ENCODE data around the gene CRYBA2. TPM values are rescaled to one million over a fixed set of nuclear protein-coding genes. Genes with fewer than 3 reads are reported as not detected.

CRYBA2 gene
- total and polyA plus RNA-seq, 2 donors (not counting 3 experiments of a cell fraction or from before 2014, with no cell fraction given): not detected

DNA sequence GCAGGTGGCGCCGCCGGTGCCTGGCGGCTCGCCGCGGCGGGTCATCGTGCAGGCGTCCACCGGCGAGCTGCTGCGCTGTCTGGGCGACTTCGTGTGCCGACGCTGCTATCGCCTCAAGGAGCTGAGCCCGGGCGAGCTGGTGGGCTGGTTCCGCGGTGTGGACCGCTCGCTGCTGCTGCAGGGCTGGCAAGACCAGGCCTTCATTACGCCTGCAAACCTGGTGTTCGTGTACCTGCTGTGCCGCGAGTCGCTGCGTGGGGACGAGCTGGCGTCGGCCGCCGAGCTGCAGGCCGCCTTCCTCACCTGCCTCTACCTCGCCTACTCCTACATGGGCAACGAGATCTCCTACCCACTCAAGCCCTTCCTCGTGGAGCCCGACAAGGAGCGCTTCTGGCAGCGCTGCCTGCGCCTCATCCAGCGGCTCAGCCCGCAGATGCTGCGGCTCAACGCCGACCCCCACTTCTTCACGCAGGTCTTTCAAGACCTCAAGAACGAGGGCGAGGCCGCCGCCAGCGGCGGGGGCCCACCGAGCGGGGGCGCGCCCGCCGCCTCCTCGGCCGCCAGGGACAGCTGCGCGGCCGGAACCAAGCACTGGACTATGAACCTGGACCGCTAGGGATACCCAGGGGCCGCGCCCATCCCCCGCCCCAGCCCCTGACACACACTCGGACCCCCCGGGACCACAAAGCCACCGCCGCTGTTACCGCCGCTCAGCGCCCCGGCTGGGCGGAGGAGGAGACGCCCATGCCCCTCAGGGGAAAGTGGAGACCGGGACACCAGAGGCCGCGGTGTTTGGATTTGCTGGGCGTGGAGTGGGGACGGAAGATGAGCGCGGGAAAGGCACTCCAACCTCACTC is 32.7 kb downstream of the CRYBA2 start:
- DNase-seq (ENCODE audit: low read depth, low spot score) (no peak), FAIRE-seq (no peak)
- no peaks in the 10 kb centered on the region for H3K4me1 ChIP-seq (ENCODE audit: control insufficient read depth, extremely low read depth, insufficient read depth, low read length)
- TF ChIP-seq EZH2 (IDR thresholded peaks at IDR 0.05; ENCODE audit: borderline replicate concordance, low read depth, low read length, severe bottlenecking) (peak; percentile 100), FOS (IDR thresholded peaks at IDR 0.05; ENCODE audit: borderline replicate concordance, insufficient read depth, low read length) (no peak)
- no peaks in the 10 kb centered on the region for H3K9me1 ChIP-seq (replicated peaks; ENCODE audit: control insufficient read depth, extremely low read depth, insufficient read depth, low read length)
- H3K9me3 ChIP-seq (replicated peaks; ENCODE audit: control insufficient read depth, insufficient read depth, low read length): no peaks in the 10 kb centered on the region
- no peak overlapping the region for H3K27ac ChIP-seq (ENCODE audit: insufficient read depth, low read depth, low read length)
- intact Hi-C loops (cut with micrococcal nuclease) (no loop called here), dilution Hi-C loops (cut with MboI; ENCODE audit: extremely low pct_ligation_motif_present, low sequenced_read_pairs) (no loop called here)
- POLR2A ChIA-PET: no interaction called here
- no peaks in the 10 kb centered on the region for H3K79me2 ChIP-seq (ENCODE audit: control insufficient read depth, insufficient read depth, low read length)
- no peak overlapping the region for H3K4me3 ChIP-seq (replicated peaks in 1 of 3; ENCODE audit: insufficient read depth in 1 of 3, low read depth in 1 of 3, low read length in 3 of 3)
- no peak overlapping the region for H3K4me2 ChIP-seq (ENCODE audit: insufficient read depth, low read length)
- H2AFZ ChIP-seq (ENCODE audit: low read depth, low read length): no peak overlapping the region
- no peaks in the 10 kb centered on the region for H3K36me3 ChIP-seq (ENCODE audit: control insufficient read depth in 2 of 2, extremely low read depth in 1 of 2, insufficient read depth in 2 of 2, low read length in 2 of 2)
- peaks cover 53 to 68% of the 10 kb centered on the region in 2 experiments for H3K27me3 ChIP-seq (ENCODE audit: control insufficient read depth in 2 of 2, insufficient read depth in 2 of 2, low read length in 2 of 2)
- BruUV-seq (replicated peaks): no TSS peak
- no peaks in the 10 kb centered on the region for H4K20me1 ChIP-seq (replicated peaks; ENCODE audit: control insufficient read depth, extremely low read depth, insufficient read depth, low read length)
- CTCF ChIA-PET: interaction anchor here (1.9 kb wide), 1 partner anchor 20 kb away, joined by 9 read pairs; no protein-coding TSS in a partner anchor
- H3K9ac ChIP-seq (replicated peaks; ENCODE audit: extremely low read depth, insufficient read depth, low read length): no peak overlapping the region

GRCh38 chr2:218959761-218960308 is 33.4 kb downstream of the CRYBA2 start:
- no peaks in the 10 kb centered on the region for H4K20me1 ChIP-seq (replicated peaks; ENCODE audit: control insufficient read depth, extremely low read depth, insufficient read depth, low read length)
- dilution Hi-C loops (cut with MboI; ENCODE audit: extremely low pct_ligation_motif_present, low sequenced_read_pairs) (no loop called here), intact Hi-C loops (cut with micrococcal nuclease) (no loop called here)
- ChIA-PET CTCF (interaction anchor here (0.9 to 2.0 kb wide), 7 partner anchors 20 to 86 kb away, joined by 3 to 10 read pairs (median 5); no protein-coding TSS in a partner anchor), POLR2A (no interaction called here)
- TF ChIP-seq, protein P1, sequence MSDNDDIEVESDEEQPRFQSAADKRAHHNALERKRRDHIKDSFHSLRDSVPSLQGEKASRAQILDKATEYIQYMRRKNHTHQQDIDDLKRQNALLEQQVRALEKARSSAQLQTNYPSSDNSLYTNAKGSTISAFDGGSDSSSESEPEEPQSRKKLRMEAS (IDR thresholded peaks at IDR 0.05; ENCODE audit: insufficient read depth, insufficient read length): no peak
- TF ChIP-seq POLR2A (IDR thresholded peaks at IDR 0.05; ENCODE audit: low read depth, low read length): no peak
- TF ChIP-seq, protein P2, sequence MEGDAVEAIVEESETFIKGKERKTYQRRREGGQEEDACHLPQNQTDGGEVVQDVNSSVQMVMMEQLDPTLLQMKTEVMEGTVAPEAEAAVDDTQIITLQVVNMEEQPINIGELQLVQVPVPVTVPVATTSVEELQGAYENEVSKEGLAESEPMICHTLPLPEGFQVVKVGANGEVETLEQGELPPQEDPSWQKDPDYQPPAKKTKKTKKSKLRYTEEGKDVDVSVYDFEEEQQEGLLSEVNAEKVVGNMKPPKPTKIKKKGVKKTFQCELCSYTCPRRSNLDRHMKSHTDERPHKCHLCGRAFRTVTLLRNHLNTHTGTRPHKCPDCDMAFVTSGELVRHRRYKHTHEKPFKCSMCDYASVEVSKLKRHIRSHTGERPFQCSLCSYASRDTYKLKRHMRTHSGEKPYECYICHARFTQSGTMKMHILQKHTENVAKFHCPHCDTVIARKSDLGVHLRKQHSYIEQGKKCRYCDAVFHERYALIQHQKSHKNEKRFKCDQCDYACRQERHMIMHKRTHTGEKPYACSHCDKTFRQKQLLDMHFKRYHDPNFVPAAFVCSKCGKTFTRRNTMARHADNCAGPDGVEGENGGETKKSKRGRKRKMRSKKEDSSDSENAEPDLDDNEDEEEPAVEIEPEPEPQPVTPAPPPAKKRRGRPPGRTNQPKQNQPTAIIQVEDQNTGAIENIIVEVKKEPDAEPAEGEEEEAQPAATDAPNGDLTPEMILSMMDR (IDR thresholded peaks at IDR 0.05; ENCODE audit: extremely low read depth in 1 of 2, insufficient read depth in 1 of 2, low read depth in 1 of 2, low read length in 2 of 2): no peak
- TF ChIP-seq EZH2 (IDR thresholded peaks at IDR 0.05; ENCODE audit: borderline replicate concordance, low read depth, low read length, severe bottlenecking): no peak
- no peak for TF ChIP-seq MYC (IDR thresholded peaks at IDR 0.05; ENCODE audit: low read depth, low read length)
- no peak for TF ChIP-seq POLR2AphosphoS5 (IDR thresholded peaks at IDR 0.05; ENCODE audit: insufficient read depth, low read depth, low read length)
- no peak for TF ChIP-seq FOS (IDR thresholded peaks at IDR 0.05; ENCODE audit: borderline replicate concordance, insufficient read depth, low read length)
- TF ChIP-seq JUN (IDR thresholded peaks at IDR 0.05; ENCODE audit: borderline replicate concordance, insufficient read depth, insufficient read length, low read depth): no peak
- no peak for TF ChIP-seq GATA2 (IDR thresholded peaks at IDR 0.05; ENCODE audit: insufficient read depth, insufficient read length, low read depth, low read length)
- no peaks in the 10 kb centered on the region for H3K79me2 ChIP-seq (ENCODE audit: control insufficient read depth, insufficient read depth, low read length)
- no peak overlapping the region for H3K27ac ChIP-seq (ENCODE audit: insufficient read depth, low read depth, low read length)
- FAIRE-seq: no peak
- H2AFZ ChIP-seq (ENCODE audit: low read depth, low read length): no peak overlapping the region
- H3K9me3 ChIP-seq (replicated peaks; ENCODE audit: control insufficient read depth, insufficient read depth, low read length): no peaks in the 10 kb centered on the region
- peak overlapping the region; percentile 14 for H3K4me2 ChIP-seq (ENCODE audit: insufficient read depth, low read length)
- BruUV-seq (replicated peaks): no TSS peak
- no peaks in the 10 kb centered on the region for H3K9me1 ChIP-seq (replicated peaks; ENCODE audit: control insufficient read depth, extremely low read depth, insufficient read depth, low read length)
- H3K36me3 ChIP-seq (ENCODE audit: control insufficient read depth in 2 of 2, extremely low read depth in 1 of 2, insufficient read depth in 2 of 2, low read length in 2 of 2): no peaks in the 10 kb centered on the region
- H3K27me3 ChIP-seq (ENCODE audit: control insufficient read depth in 2 of 2, insufficient read depth in 2 of 2, low read length in 2 of 2): peaks cover 54 to 73% of the 10 kb centered on the region in 2 experiments
- peak overlapping the region in 1 of 3 experiments; percentile 13 for H3K4me3 ChIP-seq (replicated peaks in 1 of 3; ENCODE audit: insufficient read depth in 1 of 3, low read depth in 1 of 3, low read length in 3 of 3)
- DNase-seq (ENCODE audit: low read depth, low spot score): no peak
- H3K4me1 ChIP-seq (ENCODE audit: control insufficient read depth, extremely low read depth, insufficient read depth, low read length): no peaks in the 10 kb centered on the region
- no peak overlapping the region for H3K9ac ChIP-seq (replicated peaks; ENCODE audit: extremely low read depth, insufficient read depth, low read length)
